ENCODE measurements around the gene GGCX. TPM values are rescaled to one million over a fixed set of nuclear protein-coding genes. Genes with fewer than 3 reads are reported as not detected.

GGCX gene
- total and polyA plus RNA-seq, 2 of the 13 experiments (the other 11 are each of a cell fraction or from before 2014, with no cell fraction given), result 72.5 to 103 TPM

- TF ChIP-seq ZNF740 (CRISPR knock-in tag; IDR thresholded peaks at IDR 0.05) (peak; percentile 41; the same call in 1 of the 2 replicates), ZBTB38 (CRISPR knock-in tag; IDR thresholded peaks at IDR 0.05) (0 out of 2 replicates have a peak, but pooled peaks have one; percentile 52), SMC3 (IDR thresholded peaks at IDR 0.05; ENCODE audit: low read length) (peak; percentile 32; the same call in 1 of the 2 replicates), ZSCAN31 (CRISPR knock-in tag; IDR thresholded peaks at IDR 0.05; ENCODE audit: low read depth) (peak; percentile 25; the same call in 1 of the 2 replicates), MIER3 (CRISPR knock-in tag; IDR thresholded peaks at IDR 0.05; ENCODE audit: borderline replicate concordance) (peak; percentile 56; the same call in 1 of the 2 replicates), ZNF142 (CRISPR knock-in tag; IDR thresholded peaks at IDR 0.05) (0 out of 2 replicates have a peak, but pooled peaks have one; percentile 8), HMGXB3 (CRISPR knock-in tag; IDR thresholded peaks at IDR 0.05; ENCODE audit: borderline replicate concordance) (0 out of 2 replicates have a peak, but pooled peaks have one; percentile 31), HNF4G (IDR thresholded peaks at IDR 0.05; ENCODE audit: borderline replicate concordance, low read depth, low read length) (no peak; the same call in 1 of the 2 replicates), HNF4G (CRISPR knock-in tag; IDR thresholded peaks at IDR 0.05; ENCODE audit: borderline replicate concordance, low read depth) (peak; percentile 54; the same call in 1 of the 2 replicates), ZBTB7A (CRISPR knock-in tag; IDR thresholded peaks at IDR 0.05) (peak; percentile 94), IRF2 (CRISPR knock-in tag; IDR thresholded peaks at IDR 0.05) (peak; percentile 38; the same call in 1 of the 2 replicates), GABPA (IDR thresholded peaks at IDR 0.05; ENCODE audit: low read depth, low read length) (no peak), GABPA (CRISPR knock-in tag; IDR thresholded peaks at IDR 0.05; ENCODE audit: low read depth) (0 out of 2 replicates have a peak, but pooled peaks have one; percentile 24), HDAC2 (CRISPR knock-in tag; IDR thresholded peaks at IDR 0.05) (peak; percentile 25; the same call in 1 of the 2 replicates), FOXP4 (CRISPR knock-in tag; IDR thresholded peaks at IDR 0.05) (no peak; the same call in 1 of the 2 replicates)
These were observed 23.4 kb downstream of the GGCX start (continued) for GRCh38 chr2:85537600-85538506.

Data from HepG2 (cell line).